ENCODE results near the gene CREB5. TPM values are rescaled to one million over a fixed set of nuclear protein-coding genes. Genes with fewer than 3 reads are reported as not detected.
"Not testable (repeated sequence)": the region's sequence is repeated elsewhere in the genome, so short reads cannot be mapped to it uniquely, and the experiment has no call there.

CREB5 gene
- total RNA-seq, 1 experiment from 2014 or later, result 4.2 TPM

- DNase-seq (ENCODE audit: low read depth), result no peak
Observed at GRCh38 chr7:28548416-28548815, 136.1 kb downstream of the CREB5 start.

GRCh38 chr7:28549998-28550397 lies 137.7 kb downstream of the CREB5 start:
- DNase-seq (ENCODE audit: low read depth), result no peak

GRCh38 chr7:28550580-28551186 lies 138.4 kb downstream of the CREB5 start:
- no peak for DNase-seq (ENCODE audit: low read depth)

DNA sequence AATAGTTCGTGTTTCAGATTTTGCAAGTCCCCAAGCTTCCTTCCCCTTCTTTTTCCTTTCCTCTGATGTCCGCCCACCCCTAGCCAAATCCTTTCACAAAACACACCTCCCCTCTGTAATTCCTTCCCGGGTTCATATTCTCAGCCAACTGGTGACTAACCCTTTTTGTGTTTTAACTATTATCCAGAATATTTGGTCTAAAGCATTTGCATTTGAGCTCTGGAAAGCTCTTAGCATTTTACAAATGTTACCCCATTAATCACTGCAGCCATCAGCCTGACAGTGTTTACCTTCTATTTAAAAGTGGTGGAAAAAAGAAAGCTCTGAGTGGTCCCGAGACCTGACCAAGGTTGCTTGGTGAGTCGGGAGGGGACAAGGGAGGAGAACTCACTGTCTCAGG lies 139.0 kb downstream of the CREB5 start:
- DNase-seq (ENCODE audit: low read depth), result no peak

DNA sequence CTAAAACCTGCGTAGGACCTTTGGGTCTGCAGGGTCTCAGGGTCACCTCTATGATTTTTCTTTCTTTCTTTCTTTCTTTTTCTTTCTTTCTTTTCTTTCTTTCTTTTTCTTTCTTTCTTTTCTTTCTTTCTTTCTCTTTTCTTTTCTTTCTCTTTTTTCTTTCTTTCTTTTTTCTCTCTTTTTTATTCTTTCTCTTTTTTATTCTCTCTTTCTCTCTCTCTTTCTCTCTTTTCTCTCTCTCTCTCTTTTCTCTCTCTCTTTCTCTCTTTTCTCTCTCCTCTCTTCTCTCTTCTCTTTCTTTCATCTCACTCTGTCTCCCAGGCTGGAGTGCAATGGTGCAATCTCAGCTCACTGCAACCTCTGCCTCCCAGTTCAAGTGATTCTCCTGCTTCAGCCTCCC lies 139.4 kb downstream of the CREB5 start:
- DNase-seq (ENCODE audit: low read depth), result not testable (repeated sequence)

- no peak for DNase-seq (ENCODE audit: low read depth)
Observed at GRCh38 chr7:28554802-28555471, 142.6 kb downstream of the CREB5 start.

GRCh38 chr7:28556025-28556424 lies 143.7 kb downstream of the CREB5 start:
- no peak for DNase-seq (ENCODE audit: low read depth)

DNA sequence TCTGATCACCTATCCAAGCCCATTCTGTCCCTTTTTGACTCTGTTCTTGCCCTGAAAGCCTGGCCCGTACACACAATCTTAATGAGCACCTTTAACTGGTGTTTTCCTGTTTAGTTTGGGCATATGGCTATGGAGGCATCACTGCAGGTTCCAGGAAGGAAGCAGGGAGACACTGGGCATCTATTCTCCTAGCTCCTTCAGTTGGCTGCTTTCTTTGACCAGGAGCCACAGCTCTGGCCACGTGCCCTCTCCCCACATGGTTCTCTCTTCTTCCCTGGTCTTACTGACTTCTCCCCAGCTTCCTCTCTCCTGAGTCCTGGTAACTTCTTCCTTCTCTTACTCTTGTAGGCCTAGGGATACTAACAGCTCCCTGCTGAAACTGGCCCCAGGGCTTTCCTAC lies 144.4 kb downstream of the CREB5 start:
- no peak for DNase-seq (ENCODE audit: low read depth)

GRCh38 chr7:28558236-28558635 lies 145.9 kb downstream of the CREB5 start:
- no peak for DNase-seq (ENCODE audit: low read depth)

GRCh38 chr7:28560767-28561166 lies 148.4 kb downstream of the CREB5 start:
- no peak for DNase-seq (ENCODE audit: low read depth)

GRCh38 chr7:28564033-28564432 lies 151.7 kb downstream of the CREB5 start:
- no peak for DNase-seq (ENCODE audit: low read depth)

GRCh38 chr7:28564755-28565374 lies 152.5 kb downstream of the CREB5 start:
- no peak for DNase-seq (ENCODE audit: low read depth)

- DNase-seq (ENCODE audit: low read depth), result no peak
Observed at GRCh38 chr7:28565980-28566379, 153.7 kb downstream of the CREB5 start.

DNA sequence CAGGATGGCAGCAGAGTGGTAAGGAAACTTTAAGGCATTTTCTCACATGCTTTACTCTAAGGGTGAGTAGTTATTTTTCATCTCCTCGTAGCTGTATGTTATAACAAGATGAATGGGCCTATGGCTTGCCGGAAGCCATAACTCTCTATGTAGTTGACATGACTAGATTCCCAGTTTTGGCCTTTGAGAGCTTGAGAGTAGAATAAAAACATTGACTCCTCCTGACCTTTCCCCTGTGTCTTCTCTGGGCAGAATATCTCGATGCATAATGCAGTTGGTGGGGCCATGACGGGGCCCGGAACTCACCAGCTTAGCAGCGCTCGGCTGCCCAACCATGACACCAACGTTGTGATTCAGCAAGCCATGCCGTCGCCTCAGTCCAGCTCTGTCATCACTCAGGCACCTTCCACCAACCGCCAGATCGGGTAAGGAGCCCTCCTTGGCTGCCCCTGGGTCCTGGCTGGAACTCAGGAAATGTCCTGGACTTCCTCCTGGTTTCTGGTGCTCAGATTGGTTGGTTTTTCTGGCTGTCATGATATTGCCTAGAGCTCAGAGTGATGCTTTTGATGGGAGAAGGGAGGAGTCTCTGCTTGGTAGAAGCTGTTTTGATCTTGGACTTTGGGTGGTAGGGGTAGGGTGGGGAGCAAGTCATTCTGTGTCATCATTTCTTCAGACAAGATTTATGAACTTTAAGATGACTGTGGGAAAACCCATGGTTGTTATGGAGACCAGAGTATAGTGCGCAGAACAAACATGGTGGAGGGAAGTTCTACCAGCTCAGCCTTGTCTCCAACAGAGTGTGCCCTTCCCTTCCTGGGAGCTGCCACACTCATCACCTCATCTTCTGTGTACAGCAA lies 158.0 kb downstream of the CREB5 start:
- DNase-seq (ENCODE audit: low read depth), result peak; percentile 35

DNA sequence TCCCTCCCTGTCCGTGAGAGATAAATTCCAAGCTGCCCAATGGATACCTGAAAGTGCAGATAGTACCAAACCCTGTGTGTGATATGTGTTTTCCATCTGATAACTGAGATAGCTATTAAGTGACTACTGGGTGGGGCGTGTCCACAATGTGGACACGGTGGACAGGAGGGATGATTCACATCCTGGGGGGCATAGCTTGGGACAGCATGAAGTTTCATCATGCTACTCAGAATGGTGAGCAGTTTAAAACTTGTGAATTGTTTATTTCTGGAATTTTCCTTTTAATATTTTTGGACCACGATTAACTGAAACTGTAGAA lies 158.6 kb downstream of the CREB5 start:
- DNase-seq (ENCODE audit: low read depth), result peak; percentile 28

- DNase-seq (ENCODE audit: low read depth), result no peak
Observed at GRCh38 chr7:28571405-28571804, 159.1 kb downstream of the CREB5 start.

DNA sequence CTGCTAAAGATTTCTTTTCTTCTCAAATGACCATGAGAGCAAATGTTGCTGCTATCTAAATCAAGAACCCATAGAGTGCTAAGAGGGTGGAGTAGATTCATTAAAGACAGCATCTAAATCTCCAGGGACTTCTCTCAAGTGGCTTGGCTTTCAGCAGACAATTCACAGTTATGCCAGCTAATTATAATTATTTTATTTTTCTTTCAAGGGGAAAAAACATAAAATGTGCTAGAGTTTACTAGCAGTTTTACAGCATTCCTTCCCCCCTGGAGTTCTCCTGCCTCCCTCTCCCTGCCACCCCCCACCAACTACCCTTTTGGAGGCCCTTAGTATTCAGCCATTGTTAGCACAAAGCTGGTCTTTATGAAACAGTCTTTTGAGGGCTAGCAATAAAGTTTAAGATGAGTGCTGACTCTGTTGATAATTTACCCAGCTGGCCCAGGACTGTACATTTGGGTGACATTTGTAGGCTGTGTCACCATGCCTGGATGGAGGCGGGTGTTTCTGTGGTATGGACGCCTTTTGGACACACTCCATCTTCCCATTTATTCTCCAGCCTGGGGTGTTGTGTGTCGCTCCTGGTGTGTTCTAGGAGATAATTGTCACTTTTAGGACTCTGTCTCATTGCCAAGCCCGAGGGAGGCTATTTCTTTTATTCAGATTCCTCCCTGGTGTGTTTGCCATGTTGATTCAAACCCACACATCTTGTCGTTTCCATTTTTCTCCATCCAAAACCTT lies 160.2 kb downstream of the CREB5 start:
- no peak for DNase-seq (ENCODE audit: low read depth)

- peak; percentile 6 for DNase-seq (ENCODE audit: low read depth)
Observed at GRCh38 chr7:28573059-28573553, 160.8 kb downstream of the CREB5 start.

DNA sequence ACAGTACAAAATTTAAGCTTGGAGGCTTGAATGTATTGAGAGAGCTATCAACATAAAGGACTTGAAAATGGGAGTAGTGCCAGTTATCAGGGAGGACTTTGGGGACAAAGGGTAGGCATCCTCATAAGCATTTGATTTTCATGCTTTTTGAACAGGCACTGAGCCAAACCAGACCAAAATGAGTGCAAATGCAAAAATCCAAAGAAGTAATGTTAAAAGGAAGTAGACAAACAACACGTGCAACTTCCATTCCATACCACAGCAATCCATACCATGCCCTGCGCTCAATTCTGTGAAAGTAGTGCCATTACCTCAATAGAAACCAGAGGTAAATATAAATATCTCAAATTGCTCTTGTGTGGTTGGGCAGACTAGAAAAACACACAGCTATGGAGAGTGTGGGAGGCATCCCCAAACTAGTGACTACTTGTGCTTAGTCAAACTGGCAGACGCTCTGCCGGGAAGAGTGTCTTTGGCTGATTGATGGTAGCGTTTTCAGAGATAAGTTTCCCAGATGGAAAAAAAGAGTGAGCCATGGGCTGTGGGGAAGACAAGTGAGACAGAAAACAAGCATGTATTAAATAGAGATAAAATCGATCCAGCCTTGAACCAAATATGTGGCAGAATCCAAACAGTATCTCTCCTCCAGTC lies 161.5 kb downstream of the CREB5 start:
- no peak for DNase-seq (ENCODE audit: low read depth)

- DNase-seq (ENCODE audit: low read depth), result no peak
Observed at GRCh38 chr7:28575241-28575643, 162.9 kb downstream of the CREB5 start.

- DNase-seq (ENCODE audit: low read depth), result no peak
Observed at GRCh38 chr7:28576656-28577055, 164.3 kb downstream of the CREB5 start.

All from M059J (cell line).